ENCODE results near the gene ACCS. TPM values are rescaled to one million over a fixed set of nuclear protein-coding genes. Genes with fewer than 3 reads are reported as not detected.

The ACCS gene, protein sequence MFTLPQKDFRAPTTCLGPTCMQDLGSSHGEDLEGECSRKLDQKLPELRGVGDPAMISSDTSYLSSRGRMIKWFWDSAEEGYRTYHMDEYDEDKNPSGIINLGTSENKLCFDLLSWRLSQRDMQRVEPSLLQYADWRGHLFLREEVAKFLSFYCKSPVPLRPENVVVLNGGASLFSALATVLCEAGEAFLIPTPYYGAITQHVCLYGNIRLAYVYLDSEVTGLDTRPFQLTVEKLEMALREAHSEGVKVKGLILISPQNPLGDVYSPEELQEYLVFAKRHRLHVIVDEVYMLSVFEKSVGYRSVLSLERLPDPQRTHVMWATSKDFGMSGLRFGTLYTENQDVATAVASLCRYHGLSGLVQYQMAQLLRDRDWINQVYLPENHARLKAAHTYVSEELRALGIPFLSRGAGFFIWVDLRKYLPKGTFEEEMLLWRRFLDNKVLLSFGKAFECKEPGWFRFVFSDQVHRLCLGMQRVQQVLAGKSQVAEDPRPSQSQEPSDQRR
- 10 to 100 TPM in 10 of 12 donors, 1 to 10 TPM in 1, not detected in 1; 9.3 to 49.6 (median 15.2) TPM for polyA plus RNA-seq (ENCODE audit: insufficient read length in 12 of 12)
- long read RNA-seq, donor 1, partial matches to known transcripts, result 15 of 17 reads
- long read RNA-seq, donor 1, other reads (novel, unspliced or antisense), result 0 of 17 reads
- long read RNA-seq, donor 2, partial matches to known transcripts, result 0 of 1 reads
- long read RNA-seq, donor 2, other reads (novel, unspliced or antisense), result 0 of 1 reads
- long read RNA-seq, donor 3, result 0 reads
- long read RNA-seq, donor 4, result 0 reads
- long read RNA-seq, donor 5, result 0 reads
- long read RNA-seq, donor 6, result 0 reads
- long read RNA-seq, donor 7, partial matches to known transcripts, result 0 of 1 reads
- long read RNA-seq, donor 7, other reads (novel, unspliced or antisense), result 0 of 1 reads
- long read RNA-seq, donor 8, result 0 reads
- long read RNA-seq, donor 9, result 0 reads
- long read RNA-seq, donor 10, result 0 reads
- long read RNA-seq, donor 11, result 0 reads

- peak; percentile 96 for DNase-seq
These were observed at the start of gene ACCS for GRCh38 chr11:44065841-44066731. TSS of gene ACCS (plus strand) at chr11:44066270. CDS start at chr11:44067628, 1,358 bp downstream.

- no peak for DNase-seq
These were observed 49.3 kb upstream of the ACCS start for GRCh38 chr11:44016546-44017442.

DNA sequence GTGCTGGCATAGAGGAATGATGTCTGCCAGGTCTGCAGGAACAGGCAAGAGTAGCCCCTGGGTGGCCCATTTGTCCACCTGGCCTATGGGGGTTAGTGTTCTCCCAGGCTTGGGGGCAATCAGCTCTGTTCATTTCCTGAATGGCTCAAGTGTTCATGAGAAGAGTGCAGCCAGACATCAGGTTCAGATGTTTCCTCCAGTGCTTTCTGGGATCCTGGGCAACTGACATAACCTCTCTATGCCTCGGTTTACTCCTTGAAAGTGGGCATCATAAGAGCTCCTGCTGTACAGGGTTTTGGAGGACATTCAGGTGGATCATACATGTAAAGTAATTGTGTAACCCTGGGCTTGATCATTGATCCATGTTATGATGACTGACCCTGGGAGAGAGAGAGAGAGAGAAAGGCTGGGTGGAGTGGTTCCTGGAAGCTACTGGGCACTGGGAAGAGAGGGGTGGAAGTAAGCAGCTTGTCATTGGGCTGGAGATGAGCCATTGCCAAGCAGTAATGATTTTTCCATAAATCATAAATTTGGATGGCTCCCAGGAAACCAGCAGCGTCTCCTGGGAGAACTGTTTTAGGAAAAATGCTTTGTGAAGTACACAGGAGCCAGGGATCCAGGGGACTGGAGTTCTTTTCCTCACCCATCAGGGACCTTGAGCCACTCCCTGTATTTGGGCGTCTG is 48.5 kb upstream of the ACCS start:
- no peak for DNase-seq

- DNase-seq, result no peak
These were observed 47.9 kb upstream of the ACCS start for GRCh38 chr11:44018127-44018521.

DNA sequence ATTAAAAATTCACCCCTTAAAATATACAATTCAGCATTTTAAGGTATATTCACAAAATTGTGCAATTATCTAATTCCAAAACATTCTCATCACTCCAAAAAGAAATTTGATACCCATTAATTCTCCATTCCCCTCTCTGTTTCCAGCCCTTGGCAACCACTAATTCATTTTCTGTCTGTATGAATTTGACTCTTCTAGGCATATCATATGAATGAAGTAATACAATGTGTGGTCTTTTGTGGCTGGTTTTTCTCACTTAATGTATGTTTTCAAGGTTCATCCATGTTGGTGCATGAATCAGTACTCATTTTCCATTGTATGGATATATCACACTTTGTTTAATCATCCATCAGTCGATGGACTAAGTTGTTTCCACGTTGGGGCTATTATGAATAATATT is 47.2 kb upstream of the ACCS start:
- DNase-seq, result no peak

DNA sequence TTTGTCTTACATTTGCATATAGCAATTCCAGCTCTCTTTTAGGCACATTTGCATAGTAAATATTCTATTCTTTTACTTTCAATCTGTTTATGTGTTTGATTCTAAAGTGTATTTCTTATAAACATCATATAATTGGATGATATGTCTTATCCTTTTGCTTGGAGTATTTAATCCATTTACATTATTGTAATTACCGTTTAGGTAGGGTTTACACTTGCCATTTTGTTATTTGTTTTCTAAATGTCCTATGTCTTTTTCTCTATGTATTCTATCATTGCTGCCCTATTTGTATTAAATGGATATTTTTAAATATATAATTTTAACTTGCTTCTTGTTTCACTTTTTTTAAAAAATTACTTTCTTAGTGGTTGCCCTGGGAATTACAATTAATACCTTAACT is 41.1 kb upstream of the ACCS start:
- no peak for DNase-seq

GRCh38 chr11:44025727-44026126 is 40.3 kb upstream of the ACCS start:
- no peak for DNase-seq

- no peak for DNase-seq
These were observed 37.7 kb upstream of the ACCS start for GRCh38 chr11:44028401-44028800.

DNA sequence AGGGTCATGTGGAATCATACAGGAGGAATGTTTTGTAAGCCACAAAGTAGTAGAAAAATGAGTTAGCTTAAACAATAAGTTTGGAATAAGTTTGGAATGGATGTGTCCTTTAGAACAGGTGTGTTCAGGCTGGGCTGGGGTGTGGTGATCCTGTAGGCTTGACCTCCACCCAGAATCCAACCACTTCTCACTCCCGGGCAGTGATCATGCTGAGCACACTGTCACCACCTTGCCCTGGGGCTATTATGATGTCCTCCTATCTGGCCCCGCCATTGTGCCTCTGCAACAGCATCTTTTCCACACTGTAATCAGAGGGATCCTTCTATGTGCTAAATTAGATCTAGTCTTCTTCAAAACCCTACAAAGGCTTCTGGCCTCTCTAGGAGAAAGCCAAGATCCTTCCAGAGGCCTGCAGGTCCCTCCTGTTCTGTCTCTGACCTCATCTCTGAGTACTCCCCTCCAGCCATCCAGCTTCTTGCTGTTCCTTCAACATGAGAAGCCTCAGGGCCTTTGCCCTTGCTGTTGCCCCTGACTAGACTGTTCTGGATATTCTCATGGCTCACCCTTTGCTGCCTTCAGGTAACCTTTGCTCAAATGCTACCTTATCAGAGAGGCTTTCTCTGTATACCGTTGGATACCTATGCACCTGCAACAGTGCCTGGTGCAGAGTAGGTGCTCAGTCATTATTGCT is 37.1 kb upstream of the ACCS start:
- no peak for DNase-seq

GRCh38 chr11:44029507-44029845 is 36.6 kb upstream of the ACCS start:
- no peak for DNase-seq

- peak; percentile 43 for DNase-seq
These were observed 35.8 kb upstream of the ACCS start for GRCh38 chr11:44029977-44030911.

DNA sequence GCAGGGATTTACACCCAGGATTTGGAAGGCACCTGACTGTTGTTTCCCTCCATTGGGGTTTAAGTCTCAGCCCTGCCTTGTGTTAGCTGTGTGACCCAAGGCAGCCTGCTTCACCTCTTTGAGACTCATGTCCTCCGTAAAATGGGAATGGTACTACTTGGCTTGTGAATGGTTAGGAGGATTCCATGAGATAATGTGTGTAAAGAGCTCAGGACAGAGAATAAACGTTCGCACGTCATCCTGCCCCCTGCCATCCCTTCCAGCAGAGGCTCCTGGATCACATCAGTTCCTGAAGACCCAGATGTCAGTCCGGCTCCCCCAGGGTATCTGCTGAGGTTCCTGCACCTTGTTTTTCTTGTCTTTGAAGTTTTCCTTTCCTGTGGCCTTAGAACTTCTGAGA is 35.1 kb upstream of the ACCS start:
- DNase-seq, result no peak

- no peak for DNase-seq
These were observed 34.5 kb upstream of the ACCS start for GRCh38 chr11:44031549-44031948.

DNA sequence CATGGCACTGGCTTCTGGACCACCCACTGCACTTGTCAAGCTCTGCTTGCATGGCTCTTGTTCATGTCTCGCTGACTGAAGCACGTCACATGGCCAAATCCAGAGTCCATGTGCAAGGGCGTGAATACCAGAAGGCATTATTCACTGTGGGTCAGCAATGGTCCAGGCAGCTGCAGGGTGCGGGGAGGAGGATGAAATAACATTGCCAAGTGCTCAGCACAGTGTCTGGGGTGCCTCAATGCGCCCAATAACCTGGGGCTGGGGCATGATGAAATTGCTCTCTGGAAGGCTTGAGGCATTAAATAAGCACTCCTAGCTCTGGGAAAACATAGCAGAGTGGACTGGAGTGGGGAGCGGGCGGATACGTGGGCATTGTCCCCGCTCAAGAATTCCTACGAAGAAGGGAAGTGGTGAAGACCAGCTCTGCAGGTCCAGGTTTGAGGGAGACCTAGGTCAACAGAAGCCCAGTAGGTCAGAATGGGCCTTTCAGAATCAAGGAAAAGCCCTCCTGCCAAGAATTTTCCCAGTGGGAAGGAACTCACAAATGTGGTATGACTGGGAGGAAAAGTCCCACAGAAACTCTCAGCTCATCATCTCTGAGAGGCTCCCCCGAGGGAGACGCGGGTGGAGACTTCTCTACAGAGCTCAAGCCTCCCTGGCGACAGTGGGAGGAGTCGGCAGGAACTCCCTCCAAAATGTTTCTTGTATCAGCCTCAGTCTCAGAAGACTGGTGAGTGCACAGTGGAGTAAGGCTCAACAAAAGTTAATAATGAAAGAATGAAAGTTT is 33.6 kb upstream of the ACCS start:
- DNase-seq, result no peak

DNA sequence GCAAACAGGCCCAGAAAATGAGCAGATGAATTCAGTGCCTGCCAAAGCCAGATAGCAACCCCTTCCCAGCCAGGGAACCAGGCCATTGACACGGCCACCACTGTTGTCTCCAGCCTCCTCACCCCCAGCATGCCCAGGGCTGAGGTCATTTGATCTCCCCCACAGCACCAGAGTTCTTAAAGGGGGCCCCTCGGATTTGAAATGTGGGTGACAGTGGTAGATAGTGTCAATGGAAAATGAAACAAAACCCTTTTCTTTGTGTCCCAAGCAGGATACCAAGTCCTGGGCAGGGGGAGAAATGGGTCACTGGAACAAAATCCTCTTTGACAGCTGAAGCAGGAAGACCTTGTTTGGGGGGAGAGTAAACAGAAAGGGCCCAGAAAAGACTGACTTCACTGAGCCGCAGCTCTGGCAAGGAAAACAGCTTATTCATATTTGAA is 32.6 kb upstream of the ACCS start:
- no peak for DNase-seq

DNA sequence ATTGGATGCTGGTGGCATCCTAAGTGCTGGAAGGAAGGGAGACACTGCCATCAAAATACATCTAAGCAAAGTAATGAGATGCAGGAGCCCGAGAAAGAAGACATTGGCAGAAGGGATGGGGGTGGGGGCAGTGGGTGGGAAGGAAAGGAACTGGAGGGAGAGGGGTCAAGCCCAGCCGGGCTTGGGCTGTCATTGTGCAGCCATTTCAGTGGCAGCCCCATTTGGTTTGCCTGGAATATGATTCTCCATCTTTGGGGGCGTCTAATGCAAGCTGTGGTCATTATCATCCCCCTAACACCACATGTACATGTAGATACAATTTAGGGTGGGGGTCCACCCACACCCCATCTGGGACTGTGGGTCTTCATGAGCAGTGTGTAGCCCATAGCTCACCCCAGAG is 32.2 kb upstream of the ACCS start:
- DNase-seq, result no peak

DNA sequence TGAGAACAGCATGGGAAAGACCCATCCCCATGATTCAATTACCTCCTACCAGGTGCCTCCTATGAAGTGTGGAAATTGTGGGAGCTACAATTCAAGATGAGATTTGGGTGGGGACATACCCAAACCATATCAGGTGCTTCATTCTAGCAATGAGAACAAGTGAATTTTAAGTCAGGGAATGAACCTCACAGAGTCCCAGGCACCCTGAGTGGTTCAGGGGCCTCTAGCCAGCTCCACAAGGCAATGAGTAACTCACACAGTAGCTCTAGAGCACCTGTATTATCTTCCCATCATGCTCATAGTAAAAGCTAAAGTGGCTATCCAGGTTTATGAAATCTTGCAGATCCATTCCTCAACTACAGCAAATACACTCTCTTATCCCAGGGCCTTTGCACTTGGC is 31.4 kb upstream of the ACCS start:
- no peak for DNase-seq
